AG10803 (cell line): Measurements from ENCODE around the gene EML6.

Source experiments
- DNase-seq: peaks from one replicate; pipeline ENCODE4 v3.0.0; 2010; ENCODE audit warnings: low read depth
- H3K4me3 ChIP-seq: 2 replicates; pipeline ENCODE4 v1.5.1; 2011; ENCODE audit warnings: mild to moderate bottlenecking, low read length, control low read depth
- TF ChIP-seq, protein P1 (sequence below): conservative IDR thresholded peaks from 2 replicates; pipeline ENCODE4 v1.5.1; 2011; ENCODE audit warnings: mild to moderate bottlenecking, low read length, control low read depth, inconsistent platforms

Gene EML6

DNA sequence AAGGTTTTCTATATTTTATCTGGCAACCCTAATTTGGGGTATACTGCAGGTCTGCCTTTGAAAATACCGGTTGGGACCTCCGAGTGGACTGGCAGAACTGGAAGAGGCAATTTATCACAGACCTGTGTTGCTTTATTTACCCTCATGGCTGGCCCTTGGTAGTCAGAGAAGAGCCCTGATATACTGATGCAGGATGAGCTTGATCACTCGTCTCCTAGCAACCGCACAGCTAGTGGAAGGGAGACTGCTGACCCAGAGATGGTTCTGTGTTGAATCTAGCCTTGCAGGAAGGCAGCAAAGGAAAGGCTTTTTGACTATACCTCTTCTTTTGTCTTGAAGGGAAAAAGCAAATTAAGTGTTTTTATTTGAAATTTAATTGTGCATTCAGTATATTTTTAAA, 154.7 kb downstream of the EML6 start:
- TF ChIP-seq, protein P1, sequence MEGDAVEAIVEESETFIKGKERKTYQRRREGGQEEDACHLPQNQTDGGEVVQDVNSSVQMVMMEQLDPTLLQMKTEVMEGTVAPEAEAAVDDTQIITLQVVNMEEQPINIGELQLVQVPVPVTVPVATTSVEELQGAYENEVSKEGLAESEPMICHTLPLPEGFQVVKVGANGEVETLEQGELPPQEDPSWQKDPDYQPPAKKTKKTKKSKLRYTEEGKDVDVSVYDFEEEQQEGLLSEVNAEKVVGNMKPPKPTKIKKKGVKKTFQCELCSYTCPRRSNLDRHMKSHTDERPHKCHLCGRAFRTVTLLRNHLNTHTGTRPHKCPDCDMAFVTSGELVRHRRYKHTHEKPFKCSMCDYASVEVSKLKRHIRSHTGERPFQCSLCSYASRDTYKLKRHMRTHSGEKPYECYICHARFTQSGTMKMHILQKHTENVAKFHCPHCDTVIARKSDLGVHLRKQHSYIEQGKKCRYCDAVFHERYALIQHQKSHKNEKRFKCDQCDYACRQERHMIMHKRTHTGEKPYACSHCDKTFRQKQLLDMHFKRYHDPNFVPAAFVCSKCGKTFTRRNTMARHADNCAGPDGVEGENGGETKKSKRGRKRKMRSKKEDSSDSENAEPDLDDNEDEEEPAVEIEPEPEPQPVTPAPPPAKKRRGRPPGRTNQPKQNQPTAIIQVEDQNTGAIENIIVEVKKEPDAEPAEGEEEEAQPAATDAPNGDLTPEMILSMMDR = no peak
- H3K4me3 ChIP-seq = no peak overlapping the region
- no peak for DNase-seq

DNA sequence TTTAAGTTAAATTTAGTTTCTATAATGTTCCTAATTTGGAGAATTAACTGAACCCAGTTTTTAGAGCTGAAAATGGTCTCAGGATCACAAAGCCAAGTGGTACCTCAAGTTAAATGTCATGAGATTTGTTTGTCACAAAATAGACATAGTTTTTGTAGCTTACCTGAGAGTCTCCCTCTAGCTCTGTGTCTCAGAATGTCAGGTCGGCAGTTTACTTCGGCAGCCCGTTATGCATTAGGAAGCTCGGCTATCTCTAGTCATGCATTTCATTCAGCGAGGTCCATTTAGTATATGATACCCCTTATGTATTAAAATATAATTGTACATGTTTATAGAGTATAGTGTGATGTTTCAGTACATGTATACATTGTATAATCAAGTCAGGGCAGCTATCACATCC, 155.6 kb downstream of the EML6 start:
- TF ChIP-seq, protein P1 = no peak
- no peak for DNase-seq
- no peak overlapping the region for H3K4me3 ChIP-seq

DNA sequence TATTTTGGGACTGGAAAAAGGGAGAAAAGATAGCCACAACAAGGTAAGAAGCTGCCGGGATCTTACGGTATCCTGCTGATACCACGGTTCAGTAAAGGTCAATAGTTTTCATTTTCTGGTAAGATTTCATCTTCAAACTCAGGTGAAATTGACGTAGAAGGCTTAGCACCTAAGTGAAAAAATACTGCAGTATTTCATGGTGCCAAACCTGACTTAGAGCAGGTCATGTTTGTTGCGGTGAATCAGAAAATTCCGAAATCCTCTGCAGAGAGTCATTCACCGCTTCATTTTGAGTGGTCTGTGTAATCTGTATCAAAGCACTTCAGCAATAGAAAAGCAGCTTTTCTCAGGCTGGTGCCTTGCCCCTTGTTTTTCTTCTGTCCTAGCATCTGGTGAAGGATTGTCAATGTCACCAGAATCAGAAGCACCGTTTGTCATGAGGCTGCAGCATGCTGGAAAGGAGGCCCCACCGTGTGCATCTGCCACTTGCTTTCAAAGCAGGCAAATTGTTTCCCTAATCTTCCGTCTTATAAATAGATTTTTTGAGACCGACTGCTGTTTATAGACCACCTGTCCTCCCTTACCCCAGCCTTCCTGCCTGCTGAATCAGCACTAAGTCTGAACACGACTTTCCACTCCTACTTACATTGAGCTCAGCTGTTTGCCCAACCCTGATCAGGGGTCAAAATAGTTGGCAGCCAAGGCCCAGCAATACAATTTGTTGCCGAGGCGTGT, 156.3 kb downstream of the EML6 start:
- TF ChIP-seq, protein P1 = no peak
- DNase-seq = no peak
- H3K4me3 ChIP-seq = no peak overlapping the region

DNA sequence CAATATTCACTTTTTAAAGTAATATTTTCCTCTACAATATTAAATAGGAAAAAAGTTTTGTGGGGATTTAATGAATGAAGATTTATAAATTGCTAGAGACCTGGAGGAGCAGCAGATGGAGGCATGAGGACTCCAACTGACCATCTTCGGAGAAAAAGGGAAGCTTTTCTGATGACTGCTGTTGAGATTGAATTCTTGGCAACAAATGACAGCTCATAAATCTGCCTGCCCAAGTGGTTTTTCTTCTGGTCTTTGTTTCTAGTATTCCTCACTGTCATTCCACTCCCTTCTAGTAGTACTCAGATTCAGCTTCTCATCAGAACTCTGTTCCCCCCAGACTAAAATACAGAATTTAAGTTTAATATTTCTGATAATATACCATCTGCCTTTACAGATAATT, 157.0 kb downstream of the EML6 start:
- no peak overlapping the region for H3K4me3 ChIP-seq
- DNase-seq = no peak
- TF ChIP-seq, protein P1 = no peak

DNA sequence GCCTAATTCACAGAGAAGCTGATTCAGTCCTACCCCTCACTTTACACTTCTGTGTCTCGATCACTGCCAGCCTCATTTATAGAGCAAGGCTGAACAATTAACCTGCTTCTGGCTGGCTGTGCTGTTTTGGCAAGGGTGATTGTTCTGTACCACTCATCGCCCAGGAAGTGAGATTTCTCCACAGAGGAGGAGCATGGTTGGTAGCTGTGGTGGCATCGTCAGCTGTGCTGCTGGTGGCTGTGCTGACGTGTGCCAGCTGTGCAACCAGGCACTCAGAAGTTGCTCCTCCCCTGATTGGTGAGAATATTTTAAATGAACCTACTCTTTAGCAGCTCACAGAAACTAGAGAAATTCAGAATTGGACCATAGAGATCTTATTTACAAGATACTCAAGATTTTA, 158.3 kb downstream of the EML6 start:
- no peak overlapping the region for H3K4me3 ChIP-seq
- no peak for DNase-seq
- TF ChIP-seq, protein P1 = no peak

DNA sequence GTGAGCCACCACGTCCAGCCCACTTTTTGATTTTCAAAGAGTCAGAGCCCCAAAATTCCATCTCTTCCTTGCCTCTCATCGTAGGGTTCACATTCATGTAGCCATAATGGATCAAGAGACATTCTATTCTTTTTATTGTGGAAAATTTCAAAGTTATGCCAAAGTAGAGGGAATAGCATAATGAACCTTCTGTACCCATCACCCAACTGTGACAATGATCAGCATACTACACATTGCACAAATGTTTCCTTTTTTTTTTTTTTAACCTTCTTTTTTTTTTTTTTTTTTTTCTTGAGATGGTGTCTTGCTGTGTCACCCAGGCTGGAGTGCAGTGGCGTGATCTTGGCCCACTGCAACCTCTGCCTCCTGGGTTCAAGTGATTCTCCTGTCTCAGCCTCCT, 162.4 kb downstream of the EML6 start:
- no peak overlapping the region for H3K4me3 ChIP-seq
- TF ChIP-seq, protein P1 = no peak
- DNase-seq = no peak

DNA sequence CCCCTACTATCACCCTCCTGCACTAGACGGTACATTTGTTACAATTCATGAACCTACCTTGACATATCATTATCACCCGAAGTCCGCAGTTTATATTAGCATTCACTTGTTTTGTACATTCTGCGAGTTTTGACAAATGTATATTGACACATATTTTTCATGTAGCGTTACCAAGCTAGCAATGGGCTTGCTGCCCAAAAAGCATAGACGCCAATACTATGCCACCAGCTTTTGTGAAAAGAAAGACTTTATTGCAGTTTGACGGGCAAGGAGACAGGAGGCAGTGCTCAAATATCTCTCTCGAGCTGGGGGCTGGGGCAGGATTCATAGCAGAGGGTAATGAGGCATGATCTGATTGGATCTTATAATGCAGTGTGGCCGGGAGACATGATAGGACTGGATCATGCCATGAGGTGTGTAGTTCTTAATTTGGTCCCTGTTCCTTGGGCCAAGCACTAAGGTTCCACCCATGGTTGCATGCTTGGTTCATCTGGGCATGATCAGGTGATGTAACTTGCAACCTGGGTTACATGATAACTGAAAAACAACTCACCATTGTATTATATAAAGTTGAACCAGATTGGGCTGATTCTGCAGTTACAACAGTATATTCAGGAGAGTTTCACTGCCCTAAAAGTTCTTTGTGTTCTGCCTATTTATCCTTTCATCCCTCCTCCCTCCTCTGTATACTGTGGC, 164.5 kb downstream of the EML6 start:
- TF ChIP-seq, protein P1 = no peak
- DNase-seq = no peak
- no peak overlapping the region for H3K4me3 ChIP-seq
